Naive thymus-derived CD4-positive, alpha-beta T cell (primary cell): Measurements from ENCODE around the gene OSBPL10. TPM values are rescaled to one million over a fixed set of nuclear protein-coding genes. Genes with fewer than 3 reads are reported as not detected.
A peak's percentile ranks its signal among the peaks of the same experiment; 100 is the strongest.

Experiments used
- ATAC-seq: fragments of 150-1000 bp; cut with Tn5 transposase; 2 replicates; pipeline ENCODE4 v1.10.0; 2021; ENCODE audit warnings: mild to moderate bottlenecking, moderate library complexity
- CTCF ChIA-PET: fragments of 350-600 bp; sonication (Branson Sonifier 250); formaldehyde crosslinking; loops from one replicate; lab custom pipeline; 2021; ENCODE audit warnings: antibody characterized with exemption; lab: Charles Lee
- POLR2A ChIA-PET: fragments of 350-600 bp; sonication (Branson Sonifier 250); formaldehyde crosslinking; loops from one replicate; lab custom pipeline; 2021; ENCODE audit warnings: antibody characterized with exemption, inconsistent platforms; lab: Charles Lee
- DNase-seq, 9 donors: peaks; one replicate each; pipeline versions ENCODE4 v3.0.0 to v3.0.0-alpha.2; 2020 to 2022; ENCODE audit warnings: mixed read lengths in 1 of 9
- H3K27ac ChIP-seq: one replicate; pipeline ENCODE4 v1.7.0; 2013; ENCODE audit warnings: mild to moderate bottlenecking, low read depth, low read length, moderate library complexity
- H3K27me3 ChIP-seq, 2 donors: one replicate each; pipeline ENCODE4 v1.7.0; 2013; ENCODE audit warnings: low read length in 2 of 2, mild to moderate bottlenecking in 2 of 2, moderate library complexity in 2 of 2; ENCODE audit not compliant: control insufficient read depth in 2 of 2, insufficient read depth in 2 of 2
- H3K36me3 ChIP-seq, 3 experiments: 1 replicate in 2 of 3; 2 replicates in 1 of 3; pipeline ENCODE4 v1.7.0; 2013; ENCODE audit warnings: low read length in 3 of 3, mild to moderate bottlenecking in 3 of 3, moderate library complexity in 1 of 3; ENCODE audit not compliant: insufficient read depth in 3 of 3, control insufficient read depth in 2 of 3
- H3K4me1 ChIP-seq, 2 donors: one replicate each; pipeline ENCODE4 v1.7.0; 2013; ENCODE audit warnings: low read length in 2 of 2, mild to moderate bottlenecking in 2 of 2, moderate library complexity in 1 of 2; ENCODE audit not compliant: control insufficient read depth in 2 of 2, insufficient read depth in 2 of 2
- H3K4me3 ChIP-seq: 2 replicates; pipeline ENCODE4 v1.7.0; 2013; ENCODE audit warnings: mild to moderate bottlenecking, low read length
- H3K9me3 ChIP-seq, 3 experiments: 1 replicate in 2 of 3; 2 replicates in 1 of 3; pipeline ENCODE4 v1.7.0; 2013; ENCODE audit warnings: low read length in 3 of 3; ENCODE audit not compliant: control insufficient read depth in 2 of 3
- H3K27ac Mint-ChIP-seq, 9 donors: one replicate each; pipeline ENCODE4 v1.8.0; 2020 to 2022; ENCODE audit warnings: mixed read lengths in 9 of 9, mild to moderate bottlenecking in 8 of 9, moderate library complexity in 5 of 9, inconsistent platforms in 2 of 9
- H3K27me3 Mint-ChIP-seq, 5 donors: one replicate each; pipeline ENCODE4 v1.8.0; 2021 to 2022; ENCODE audit warnings: mixed read lengths in 5 of 5, mild to moderate bottlenecking in 1 of 5
- H3K36me3 Mint-ChIP-seq, 5 donors: one replicate each; pipeline ENCODE4 v1.8.0; 2020 to 2022; ENCODE audit warnings: mixed read lengths in 5 of 5, mild to moderate bottlenecking in 3 of 5, inconsistent platforms in 1 of 5
- H3K4me1 Mint-ChIP-seq, 7 donors: one replicate each; pipeline ENCODE4 v1.8.0; 2020 to 2022; ENCODE audit warnings: mixed read lengths in 7 of 7, mild to moderate bottlenecking in 3 of 7, inconsistent platforms in 1 of 7
- H3K4me3 Mint-ChIP-seq, 10 donors: one replicate each; pipeline ENCODE4 v1.8.0; 2020 to 2022; ENCODE audit warnings: mild to moderate bottlenecking in 10 of 10, mixed read lengths in 10 of 10, moderate library complexity in 6 of 10, inconsistent platforms in 2 of 10
- H3K9me3 Mint-ChIP-seq, 11 donors: one replicate each; pipeline ENCODE4 v1.8.0; 2020 to 2022; ENCODE audit warnings: mixed read lengths in 11 of 11, mild to moderate bottlenecking in 4 of 11, inconsistent platforms in 1 of 11, moderate library complexity in 1 of 11
- intact Hi-C, 2 donors: fragments of 100-400 bp; cut with micrococcal nuclease; formaldehyde crosslinking; loops; one replicate each; pipeline ENCODE4 v1.15.1; 2023
- polyA plus RNA-seq, 2 donors: library from polyadenylated mRNA; unstranded; fragments of 300-500 nt; fragmentation: Illumina TruSeq; gene quantifications; one replicate each; pipeline ENCODE4 v1.2.3, GENCODE V29; 2021
- total RNA-seq, 6 experiments: library from RNA in 5 of 6; stranded (reverse) in 5 of 6; gene quantifications; 1 replicate in 5 of 6; 2 replicates in 1 of 6; pipeline ENCODE4 v1.2.3 and lab custom pipeline; 2021 to 2026

The OSBPL10 gene
- total and polyA plus RNA-seq, 7 experiments from 2014 or later = 0.15 to 6.8 (median 0.59) TPM

DNA sequence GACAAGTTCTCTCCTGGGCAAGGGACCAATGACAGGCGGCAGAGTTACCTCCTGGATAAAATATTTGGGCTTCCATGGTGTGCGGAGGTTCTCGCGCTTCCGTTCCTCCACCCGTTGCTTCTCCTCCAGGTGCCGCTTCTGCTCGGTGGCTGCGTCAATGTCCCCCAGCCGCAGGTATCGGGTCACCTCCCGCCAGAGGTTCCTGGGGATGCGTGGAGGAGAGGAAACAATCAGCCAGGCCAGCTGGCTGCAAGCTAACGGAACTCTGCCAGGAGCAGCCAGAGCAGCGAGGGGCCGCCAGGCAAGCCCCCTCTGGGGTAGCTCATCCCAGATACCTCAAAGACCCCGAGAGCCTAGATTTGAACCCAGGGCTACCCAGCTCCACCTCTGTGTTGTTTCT, 317.0 kb downstream of the OSBPL10 start:
- H3K27me3 ChIP-seq = no peaks in the 10 kb centered on the region
- H3K27ac ChIP-seq = no peak overlapping the region
- intact Hi-C loops = no loop called here
- H3K4me1 ChIP-seq = no peaks in the 10 kb centered on the region
- no peaks in the 10 kb centered on the region for H3K9me3 ChIP-seq
- Mint-ChIP-seq H3K36me3 (peaks cover 0 to 9% (median 0%) of the 10 kb centered on the region in 5 donors), H3K9me3 (peaks cover 0 to 13% (median 5%) of the 10 kb centered on the region in 11 donors), H3K27me3 (no peaks in the 10 kb centered on the region), H3K4me1 (peaks cover 0 to 7% (median 3%) of the 10 kb centered on the region in 7 donors), H3K4me3 (no peak overlapping the region), H3K27ac (no peak overlapping the region)
- H3K36me3 ChIP-seq = no peaks in the 10 kb centered on the region
- ATAC-seq (no peak), DNase-seq (no peak)
- no peak overlapping the region for H3K4me3 ChIP-seq
- ChIA-PET CTCF (no interaction called here), POLR2A (no interaction called here)

DNA sequence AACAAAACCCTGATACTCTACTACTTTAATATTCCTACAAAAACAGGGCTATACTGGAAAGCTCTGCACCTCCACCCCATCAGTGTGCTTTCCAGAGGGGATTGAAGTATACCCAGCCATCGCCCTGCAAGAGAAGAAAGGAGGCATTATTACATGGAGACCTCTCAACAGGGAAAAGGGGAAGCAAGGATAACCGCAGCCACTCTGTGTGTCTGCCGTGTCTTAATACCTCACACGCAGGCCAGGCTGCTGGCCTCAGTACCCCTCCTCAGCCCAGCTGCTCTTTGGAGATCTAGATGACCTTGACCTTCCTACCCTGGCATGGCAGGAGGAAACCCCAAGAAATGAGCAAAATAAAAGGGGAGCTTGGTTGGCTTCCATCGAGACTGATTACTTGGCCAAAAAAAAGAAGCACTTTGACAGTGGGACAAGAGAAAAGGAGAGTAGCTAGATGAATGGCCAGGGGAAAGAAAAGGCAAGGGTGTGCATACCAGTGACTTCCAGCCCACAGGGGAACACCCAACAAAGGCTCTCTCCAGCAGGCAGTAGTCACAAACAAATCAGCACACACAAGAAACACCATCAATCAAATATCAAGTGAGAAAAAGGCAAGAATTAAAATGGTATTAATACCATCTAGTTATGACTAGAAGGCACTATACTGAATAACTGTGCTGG, 318.9 kb downstream of the OSBPL10 start:
- peaks cover 3 to 32% (median 22%) of the 10 kb centered on the region in 11 donors for H3K9me3 Mint-ChIP-seq
- POLR2A ChIA-PET = no interaction called here
- intact Hi-C loops = no loop called here
- peaks cover 0 to 13% (median 0%) of the 10 kb centered on the region in 3 experiments for H3K9me3 ChIP-seq
- no peaks in the 10 kb centered on the region for H3K27me3 Mint-ChIP-seq
- CTCF ChIA-PET = no interaction called here
- H3K36me3 ChIP-seq = no peaks in the 10 kb centered on the region
- no peak for DNase-seq
- H3K27me3 ChIP-seq = no peaks in the 10 kb centered on the region
- H3K4me1 Mint-ChIP-seq = peaks cover 0 to 7% (median 3%) of the 10 kb centered on the region in 7 donors
- no peak overlapping the region for H3K27ac ChIP-seq
- no peaks in the 10 kb centered on the region for H3K4me1 ChIP-seq
- peaks cover 0 to 20% (median 5%) of the 10 kb centered on the region in 5 donors for H3K36me3 Mint-ChIP-seq
- ATAC-seq = no peak
- peak overlapping the region in 1 of 10 donors; percentile 33 for H3K4me3 Mint-ChIP-seq
- H3K4me3 ChIP-seq = no peak overlapping the region
- H3K27ac Mint-ChIP-seq = peak overlapping the region in 1 of 9 donors; percentile 26

DNA sequence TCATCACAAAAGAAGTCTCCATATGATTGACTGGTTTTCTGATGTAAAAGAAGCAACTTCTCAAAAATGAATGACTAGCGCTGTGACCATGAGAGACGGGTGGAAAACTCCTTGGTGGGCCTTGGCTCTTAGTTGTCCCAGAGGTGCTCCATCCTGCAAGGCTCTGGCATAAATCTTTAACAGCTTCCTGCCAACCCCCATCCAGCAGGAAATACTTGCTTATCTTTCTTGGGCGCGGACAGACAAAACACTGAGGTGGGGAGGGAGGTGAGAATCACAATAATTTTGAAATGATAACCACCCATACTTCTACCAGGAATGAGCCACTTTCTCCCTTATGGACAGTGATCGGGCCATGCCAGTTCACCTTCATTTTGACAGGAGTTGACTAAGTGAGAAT, 319.8 kb downstream of the OSBPL10 start:
- Mint-ChIP-seq H3K9me3 (peaks cover 9 to 40% (median 30%) of the 10 kb centered on the region in 11 donors), H3K36me3 (peaks cover 0 to 25% (median 9%) of the 10 kb centered on the region in 5 donors), H3K27ac (no peak overlapping the region), H3K4me1 (peaks cover 0 to 7% (median 3%) of the 10 kb centered on the region in 7 donors), H3K27me3 (no peaks in the 10 kb centered on the region), H3K4me3 (no peak overlapping the region)
- intact Hi-C loops = no loop called here
- H3K27ac ChIP-seq = no peak overlapping the region
- ATAC-seq = no peak
- H3K4me1 ChIP-seq = no peaks in the 10 kb centered on the region
- no peak overlapping the region for H3K4me3 ChIP-seq
- POLR2A ChIA-PET = no interaction called here
- no peaks in the 10 kb centered on the region for H3K27me3 ChIP-seq
- no peaks in the 10 kb centered on the region for H3K36me3 ChIP-seq
- DNase-seq = no peak
- CTCF ChIA-PET = no interaction called here
- H3K9me3 ChIP-seq = peaks cover 0 to 22% (median 0%) of the 10 kb centered on the region in 3 experiments

DNA sequence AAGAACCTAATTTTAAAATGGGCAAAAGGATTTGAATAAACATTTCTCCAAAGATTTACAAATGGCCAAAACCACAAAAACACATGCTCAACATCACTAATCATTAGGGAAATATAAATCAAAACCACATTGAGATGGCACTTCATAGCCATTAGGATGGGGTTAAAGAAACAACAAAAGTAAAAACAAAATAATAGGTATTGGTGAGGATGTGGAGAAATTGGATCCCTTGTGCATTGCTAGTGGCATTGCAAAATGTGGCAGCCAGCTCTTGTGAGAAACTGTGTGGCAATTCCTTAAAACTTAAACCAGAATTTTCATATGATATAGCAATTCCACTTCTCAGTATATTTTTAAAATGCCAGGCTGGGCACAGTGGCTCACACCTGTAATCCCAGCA, 321.8 kb downstream of the OSBPL10 start:
- peaks cover 14 to 61% (median 47%) of the 10 kb centered on the region in 11 donors for H3K9me3 Mint-ChIP-seq
- ChIA-PET POLR2A (no interaction called here), CTCF (no interaction called here)
- no peaks in the 10 kb centered on the region for H3K36me3 ChIP-seq
- H3K4me3 ChIP-seq = no peak overlapping the region
- peaks cover 0 to 37% (median 14%) of the 10 kb centered on the region in 5 donors for H3K36me3 Mint-ChIP-seq
- no peaks in the 10 kb centered on the region for H3K27me3 Mint-ChIP-seq
- DNase-seq = no peak
- no peak overlapping the region for H3K27ac ChIP-seq
- no peak overlapping the region for H3K27ac Mint-ChIP-seq
- H3K9me3 ChIP-seq = peaks cover 0 to 41% (median 0%) of the 10 kb centered on the region in 3 experiments
- intact Hi-C loops = no loop called here
- H3K4me3 Mint-ChIP-seq = no peak overlapping the region
- H3K4me1 Mint-ChIP-seq = peaks cover 0 to 7% (median 3%) of the 10 kb centered on the region in 7 donors
- H3K27me3 ChIP-seq = no peaks in the 10 kb centered on the region
- ATAC-seq = no peak
- no peaks in the 10 kb centered on the region for H3K4me1 ChIP-seq

- no peak overlapping the region for H3K4me3 ChIP-seq
- H3K4me1 Mint-ChIP-seq = no peaks in the 10 kb centered on the region
- peaks cover 5 to 65% (median 30%) of the 10 kb centered on the region in 5 donors for H3K36me3 Mint-ChIP-seq
- peaks cover 6 to 83% (median 9%) of the 10 kb centered on the region in 3 experiments for H3K9me3 ChIP-seq
- DNase-seq (no peak), ATAC-seq (no peak)
- no peaks in the 10 kb centered on the region for H3K27me3 ChIP-seq
- H3K27me3 Mint-ChIP-seq = no peaks in the 10 kb centered on the region
- H3K9me3 Mint-ChIP-seq = peaks cover 32 to 98% (median 77%) of the 10 kb centered on the region in 11 donors
- ChIA-PET CTCF (no interaction called here), POLR2A (no interaction called here)
- intact Hi-C loops = no loop called here
- no peak overlapping the region for H3K27ac ChIP-seq
- H3K36me3 ChIP-seq = no peaks in the 10 kb centered on the region
- H3K4me1 ChIP-seq = no peaks in the 10 kb centered on the region
- no peak overlapping the region for H3K27ac Mint-ChIP-seq
- H3K4me3 Mint-ChIP-seq = no peak overlapping the region
These were observed 326.1 kb downstream of the OSBPL10 start for GRCh38 chr3:31654998-31655397.

GRCh38 chr3:31653464-31653863, 327.6 kb downstream of the OSBPL10 start:
- Mint-ChIP-seq H3K27me3 (no peaks in the 10 kb centered on the region), H3K36me3 (peaks cover 13 to 78% (median 36%) of the 10 kb centered on the region in 5 donors), H3K4me3 (no peak overlapping the region), H3K4me1 (no peaks in the 10 kb centered on the region), H3K27ac (peak overlapping the region in 1 of 9 donors; percentile 5), H3K9me3 (peaks cover 35 to 100% (median 88%) of the 10 kb centered on the region in 11 donors)
- Histone ChIP-seq H3K9me3 (peaks cover 6 to 95% (median 21%) of the 10 kb centered on the region in 3 experiments), H3K36me3 (no peaks in the 10 kb centered on the region), H3K27ac (no peak overlapping the region), H3K4me1 (no peaks in the 10 kb centered on the region), H3K4me3 (no peak overlapping the region), H3K27me3 (no peaks in the 10 kb centered on the region)
- DNase-seq = no peak
- CTCF ChIA-PET = no interaction called here
- ATAC-seq = no peak
- POLR2A ChIA-PET = interaction anchor here (0.7 kb wide), 1 partner anchor 1490 kb away, joined by 3 read pairs; no protein-coding TSS in a partner anchor
- intact Hi-C loops = no loop called here
